GM23338 (cell line): Measurements from ENCODE around the gene CHGA. TPM values are rescaled to one million over a fixed set of nuclear protein-coding genes. Genes with fewer than 3 reads are reported as not detected.
A peak's percentile ranks its signal among the peaks of the same experiment; 100 is the strongest.

ENCODE experiments used
- ATAC-seq: fragments of 200-7000 bp; cut with Tn5 transposase; 3 replicates; pipeline ENCODE4 v1.9.1; 2020
- DNase-seq: peaks from one replicate; pipeline ENCODE4 v3.0.0-alpha.2; 2015; ENCODE audit warnings: low spot score
- H2AFZ ChIP-seq: fragments of 200-600 bp; sonication (generic); 2 replicates; pipeline ENCODE4 v1.8.0; 2016; ENCODE audit warnings: antibody characterized with exemption, mild to moderate bottlenecking, moderate library complexity
- H3F3A ChIP-seq: fragments of 200-600 bp; sonication (generic); replicated peaks from 2 replicates; pipeline ENCODE4 v1.8.0; 2017; ENCODE audit warnings: antibody characterized with exemption, mixed run types, low read depth
- H3K27ac ChIP-seq: fragments of 200-600 bp; sonication (generic); 2 replicates; pipeline ENCODE4 v1.6.1; 2016; ENCODE audit warnings: low read depth
- H3K27me3 ChIP-seq: fragments of 200-600 bp; sonication (generic); 2 replicates; pipeline ENCODE4 v1.8.0; 2016; ENCODE audit warnings: mild to moderate bottlenecking, mixed run types, moderate library complexity; ENCODE audit not compliant: insufficient read depth
- H3K36me3 ChIP-seq: fragments of 200-600 bp; sonication (generic); 2 replicates; pipeline ENCODE4 v1.8.0; 2016; ENCODE audit warnings: mild to moderate bottlenecking; ENCODE audit not compliant: insufficient read depth
- H3K4me1 ChIP-seq: fragments of 200-600 bp; sonication (generic); 2 replicates; pipeline ENCODE4 v1.8.0; 2016; ENCODE audit warnings: mild to moderate bottlenecking, moderate library complexity; ENCODE audit not compliant: insufficient read depth
- H3K4me2 ChIP-seq: fragments of 200-600 bp; sonication (generic); 2 replicates; pipeline ENCODE4 v1.7.1; 2017; ENCODE audit warnings: mixed run types
- H3K4me3 ChIP-seq: fragments of 200-600 bp; sonication (generic); 2 replicates; pipeline ENCODE4 v1.6.1; 2016; ENCODE audit warnings: mixed run types
- H3K79me2 ChIP-seq: fragments of 200-600 bp; sonication (generic); replicated peaks from 2 replicates; pipeline ENCODE4 v1.8.0; 2017; ENCODE audit warnings: mild to moderate bottlenecking; ENCODE audit not compliant: insufficient read depth
- H3K9me2 ChIP-seq: fragments of 200-600 bp; sonication (generic); 2 replicates; pipeline ENCODE4 v1.8.0; 2017; ENCODE audit not compliant: insufficient read depth
- H4K20me1 ChIP-seq: fragments of 200-600 bp; sonication (generic); replicated peaks from 2 replicates; pipeline ENCODE4 v1.8.0; 2017; ENCODE audit warnings: mild to moderate bottlenecking; ENCODE audit not compliant: insufficient read depth
- H3K27ac Mint-ChIP-seq: 2 replicates; pipeline ENCODE4 v1.8.0; 2020; ENCODE audit warnings: inconsistent platforms, mild to moderate bottlenecking, moderate library complexity, mixed read lengths
- H3K27me3 Mint-ChIP-seq: 3 replicates; pipeline ENCODE4 v1.8.0; 2022; ENCODE audit warnings: low read depth, mild to moderate bottlenecking, moderate library complexity, mixed read lengths, inconsistent platforms; ENCODE audit not compliant: insufficient read depth, poor library complexity
- H3K36me3 Mint-ChIP-seq: 3 replicates; pipeline ENCODE4 v1.8.0; 2021; ENCODE audit warnings: low read depth, mild to moderate bottlenecking, inconsistent platforms, moderate library complexity, mixed read lengths
- H3K4me1 Mint-ChIP-seq: 3 replicates; pipeline ENCODE4 v1.8.0; 2020; ENCODE audit warnings: mild to moderate bottlenecking, inconsistent platforms, mixed read lengths
- H3K4me3 Mint-ChIP-seq: 3 replicates; pipeline ENCODE4 v1.8.0; 2021; ENCODE audit warnings: moderate library complexity, mild to moderate bottlenecking, inconsistent platforms, mixed read lengths
- H3K9me3 Mint-ChIP-seq: 3 replicates; pipeline ENCODE4 v1.8.0; 2020; ENCODE audit warnings: moderate library complexity, mild to moderate bottlenecking, inconsistent platforms, mixed read lengths
- EZH2 ChIP-seq: fragments of 200-600 bp; sonication (generic); IDR thresholded peaks from one replicate; pipeline ENCODE4 v1.8.0; 2017; ENCODE audit warnings: antibody characterized with exemption, mild to moderate bottlenecking, low read depth; ENCODE audit not compliant: unreplicated experiment
- POLR2AphosphoS5 ChIP-seq: IDR thresholded peaks from 2 replicates; pipeline ENCODE4 v1.6.1; 2016; ENCODE audit warnings: antibody characterized with exemption, low read depth
- ZNF114 ChIP-seq: fragments of 250-450 bp; sonication (Bioruptor Pico); IDR thresholded peaks from 2 replicates; pipeline ENCODE4 v1.5.0; 2020; ENCODE audit warnings: mild to moderate bottlenecking, moderate library complexity
- ZNF331 ChIP-seq: fragments of 250-450 bp; sonication (Bioruptor Pico); IDR thresholded peaks from 2 replicates; pipeline ENCODE4 v1.5.0; 2020; ENCODE audit warnings: low read depth, mild to moderate bottlenecking, moderate library complexity
- polyA plus RNA-seq: library from polyadenylated mRNA; unstranded; fragments of >200 nt; fragmentation: Nextera tagmentation; extraction: Ambion mirVana; gene quantifications from 2 replicates; pipeline ENCODE4 v1.2.1, GENCODE V29; 2016
- total RNA-seq: library from RNA; depleted of rRNA; stranded (reverse); fragments of >200 nt; shearing (Covaris generic); gene quantifications from 2 replicates; pipeline ENCODE4 v1.2.3, GENCODE V29; 2014
- TF ChIP-seq, protein P1 (sequence below), 2 experiments: fragments of 200-600 bp in 1 of 2; sonication (generic) in 1 of 2; conservative IDR thresholded peaks; 2 replicates each; pipeline versions ENCODE4 v1.5.1 to v1.6.1; 2016 to 2017; ENCODE audit warnings: antibody characterized with exemption in 2 of 2, low read depth in 2 of 2, mild to moderate bottlenecking in 2 of 2, moderate library complexity in 1 of 2
- TF ChIP-seq, protein P2 (sequence below): fragments of 250-450 bp; sonication (Bioruptor Pico); IDR thresholded peaks from 2 replicates; pipeline ENCODE4 v1.5.0; 2020; ENCODE audit warnings: mild to moderate bottlenecking, moderate library complexity

Gene CHGA
- total and polyA plus RNA-seq, 2 experiments from 2014 or later = 13.9 to 19.6 TPM

DNA sequence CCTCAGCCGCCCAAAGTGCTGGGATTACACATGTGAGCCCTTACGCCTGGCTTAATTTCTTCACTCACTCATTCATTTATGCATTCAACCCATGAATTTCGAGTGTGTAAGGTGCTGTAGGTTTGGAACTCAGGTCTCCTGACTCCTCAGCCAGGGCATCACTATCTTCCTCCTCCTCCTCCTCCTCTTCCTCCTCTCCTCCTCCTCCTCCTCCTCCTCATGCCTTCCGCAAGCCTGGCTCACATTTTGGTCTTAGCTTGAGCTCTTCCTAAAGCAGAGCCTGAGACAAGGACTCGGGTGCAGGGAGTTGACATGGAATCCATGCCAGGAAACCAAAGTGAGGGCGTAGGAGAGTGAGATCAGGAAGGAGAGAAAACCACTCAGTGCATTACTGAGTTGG lies 20.8 kb upstream of the CHGA start:
- peaks cover 13% of the 10 kb centered on the region for H3K4me1 Mint-ChIP-seq

DNA sequence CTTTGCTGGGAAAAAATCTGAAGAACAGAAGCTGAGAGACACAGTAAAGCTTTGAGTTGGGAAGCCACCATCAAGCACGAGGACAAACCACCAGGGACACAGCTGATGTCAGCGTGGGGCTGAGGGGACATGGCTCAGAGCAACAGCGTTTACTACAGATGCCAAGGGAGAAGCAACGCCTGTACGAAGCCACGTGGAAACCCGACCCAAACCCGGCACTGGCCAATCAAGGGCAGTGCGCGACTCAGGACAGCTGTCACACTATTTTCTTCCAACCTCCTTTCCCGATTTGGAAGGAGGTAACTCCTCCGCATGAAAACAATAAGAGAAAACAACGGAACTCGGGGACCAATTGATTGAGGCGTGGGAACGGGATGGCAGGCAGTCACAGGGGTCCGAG lies 20.2 kb upstream of the CHGA start:
- Histone ChIP-seq H3K4me1 (no peaks in the 10 kb centered on the region; the same call in 1 of the 2 replicates), H3K9me2 (no peaks in the 10 kb centered on the region), H3K4me2 (0 out of 2 replicates have a peak overlapping the region, but pooled peaks have one; percentile 6), H3K27me3 (peaks cover 3% of the 10 kb centered on the region; the same call in 1 of the 2 replicates), H3K4me3 (no peak overlapping the region), H4K20me1 (no peaks in the 10 kb centered on the region), H3K36me3 (no peaks in the 10 kb centered on the region), H3K79me2 (no peaks in the 10 kb centered on the region), H2AFZ (0 out of 2 replicates have a peak overlapping the region, but pooled peaks have one; percentile 10), H3K27ac (no peak overlapping the region), H3F3A (no peaks in the 10 kb centered on the region)
- DNase-seq (peak; percentile 62), ATAC-seq (peak; percentile 83)
- TF ChIP-seq EZH2 (no peak), POLR2AphosphoS5 (no peak), ZNF114 (no peak), ZNF331 (CRISPR knock-in tag) (no peak)
- TF ChIP-seq, protein P1, sequence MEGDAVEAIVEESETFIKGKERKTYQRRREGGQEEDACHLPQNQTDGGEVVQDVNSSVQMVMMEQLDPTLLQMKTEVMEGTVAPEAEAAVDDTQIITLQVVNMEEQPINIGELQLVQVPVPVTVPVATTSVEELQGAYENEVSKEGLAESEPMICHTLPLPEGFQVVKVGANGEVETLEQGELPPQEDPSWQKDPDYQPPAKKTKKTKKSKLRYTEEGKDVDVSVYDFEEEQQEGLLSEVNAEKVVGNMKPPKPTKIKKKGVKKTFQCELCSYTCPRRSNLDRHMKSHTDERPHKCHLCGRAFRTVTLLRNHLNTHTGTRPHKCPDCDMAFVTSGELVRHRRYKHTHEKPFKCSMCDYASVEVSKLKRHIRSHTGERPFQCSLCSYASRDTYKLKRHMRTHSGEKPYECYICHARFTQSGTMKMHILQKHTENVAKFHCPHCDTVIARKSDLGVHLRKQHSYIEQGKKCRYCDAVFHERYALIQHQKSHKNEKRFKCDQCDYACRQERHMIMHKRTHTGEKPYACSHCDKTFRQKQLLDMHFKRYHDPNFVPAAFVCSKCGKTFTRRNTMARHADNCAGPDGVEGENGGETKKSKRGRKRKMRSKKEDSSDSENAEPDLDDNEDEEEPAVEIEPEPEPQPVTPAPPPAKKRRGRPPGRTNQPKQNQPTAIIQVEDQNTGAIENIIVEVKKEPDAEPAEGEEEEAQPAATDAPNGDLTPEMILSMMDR (conservative IDR thresholded peaks at IDR 0.05; ENCODE audit: low read depth in 2 of 2) = no peak
- TF ChIP-seq, protein P2, sequence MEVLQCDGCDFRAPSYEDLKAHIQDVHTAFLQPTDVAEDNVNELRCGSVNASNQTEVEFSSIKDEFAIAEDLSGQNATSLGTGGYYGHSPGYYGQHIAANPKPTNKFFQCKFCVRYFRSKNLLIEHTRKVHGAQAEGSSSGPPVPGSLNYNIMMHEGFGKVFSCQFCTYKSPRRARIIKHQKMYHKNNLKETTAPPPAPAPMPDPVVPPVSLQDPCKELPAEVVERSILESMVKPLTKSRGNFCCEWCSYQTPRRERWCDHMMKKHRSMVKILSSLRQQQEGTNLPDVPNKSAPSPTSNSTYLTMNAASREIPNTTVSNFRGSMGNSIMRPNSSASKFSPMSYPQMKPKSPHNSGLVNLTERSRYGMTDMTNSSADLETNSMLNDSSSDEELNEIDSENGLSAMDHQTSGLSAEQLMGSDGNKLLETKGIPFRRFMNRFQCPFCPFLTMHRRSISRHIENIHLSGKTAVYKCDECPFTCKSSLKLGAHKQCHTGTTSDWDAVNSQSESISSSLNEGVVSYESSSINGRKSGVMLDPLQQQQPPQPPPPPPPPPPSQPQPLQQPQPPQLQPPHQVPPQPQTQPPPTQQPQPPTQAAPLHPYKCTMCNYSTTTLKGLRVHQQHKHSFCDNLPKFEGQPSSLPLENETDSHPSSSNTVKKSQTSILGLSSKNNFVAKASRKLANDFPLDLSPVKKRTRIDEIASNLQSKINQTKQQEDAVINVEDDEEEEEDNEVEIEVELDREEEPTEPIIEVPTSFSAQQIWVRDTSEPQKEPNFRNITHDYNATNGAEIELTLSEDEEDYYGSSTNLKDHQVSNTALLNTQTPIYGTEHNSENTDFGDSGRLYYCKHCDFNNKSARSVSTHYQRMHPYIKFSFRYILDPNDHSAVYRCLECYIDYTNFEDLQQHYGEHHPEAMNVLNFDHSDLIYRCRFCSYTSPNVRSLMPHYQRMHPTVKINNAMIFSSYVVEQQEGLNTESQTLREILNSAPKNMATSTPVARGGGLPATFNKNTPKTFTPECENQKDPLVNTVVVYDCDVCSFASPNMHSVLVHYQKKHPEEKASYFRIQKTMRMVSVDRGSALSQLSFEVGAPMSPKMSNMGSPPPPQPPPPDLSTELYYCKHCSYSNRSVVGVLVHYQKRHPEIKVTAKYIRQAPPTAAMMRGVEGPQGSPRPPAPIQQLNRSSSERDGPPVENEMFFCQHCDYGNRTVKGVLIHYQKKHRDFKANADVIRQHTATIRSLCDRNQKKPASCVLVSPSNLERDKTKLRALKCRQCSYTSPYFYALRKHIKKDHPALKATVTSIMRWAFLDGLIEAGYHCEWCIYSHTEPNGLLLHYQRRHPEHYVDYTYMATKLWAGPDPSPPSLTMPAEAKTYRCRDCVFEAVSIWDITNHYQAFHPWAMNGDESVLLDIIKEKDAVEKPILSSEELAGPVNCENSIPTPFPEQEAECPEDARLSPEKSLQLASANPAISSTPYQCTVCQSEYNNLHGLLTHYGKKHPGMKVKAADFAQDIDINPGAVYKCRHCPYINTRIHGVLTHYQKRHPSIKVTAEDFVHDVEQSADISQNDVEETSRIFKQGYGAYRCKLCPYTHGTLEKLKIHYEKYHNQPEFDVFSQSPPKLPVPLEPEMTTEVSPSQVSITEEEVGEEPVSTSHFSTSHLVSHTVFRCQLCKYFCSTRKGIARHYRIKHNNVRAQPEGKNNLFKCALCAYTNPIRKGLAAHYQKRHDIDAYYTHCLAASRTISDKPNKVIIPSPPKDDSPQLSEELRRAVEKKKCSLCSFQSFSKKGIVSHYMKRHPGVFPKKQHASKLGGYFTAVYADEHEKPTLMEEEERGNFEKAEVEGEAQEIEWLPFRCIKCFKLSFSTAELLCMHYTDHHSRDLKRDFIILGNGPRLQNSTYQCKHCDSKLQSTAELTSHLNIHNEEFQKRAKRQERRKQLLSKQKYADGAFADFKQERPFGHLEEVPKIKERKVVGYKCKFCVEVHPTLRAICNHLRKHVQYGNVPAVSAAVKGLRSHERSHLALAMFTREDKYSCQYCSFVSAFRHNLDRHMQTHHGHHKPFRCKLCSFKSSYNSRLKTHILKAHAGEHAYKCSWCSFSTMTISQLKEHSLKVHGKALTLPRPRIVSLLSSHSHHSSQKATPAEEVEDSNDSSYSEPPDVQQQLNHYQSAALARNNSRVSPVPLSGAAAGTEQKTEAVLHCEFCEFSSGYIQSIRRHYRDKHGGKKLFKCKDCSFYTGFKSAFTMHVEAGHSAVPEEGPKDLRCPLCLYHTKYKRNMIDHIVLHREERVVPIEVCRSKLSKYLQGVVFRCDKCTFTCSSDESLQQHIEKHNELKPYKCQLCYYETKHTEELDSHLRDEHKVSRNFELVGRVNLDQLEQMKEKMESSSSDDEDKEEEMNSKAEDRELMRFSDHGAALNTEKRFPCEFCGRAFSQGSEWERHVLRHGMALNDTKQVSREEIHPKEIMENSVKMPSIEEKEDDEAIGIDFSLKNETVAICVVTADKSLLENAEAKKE (CRISPR knock-in tag) = no peak
- Mint-ChIP-seq H3K4me1 (peaks cover 11% of the 10 kb centered on the region), H3K4me3 (no peak overlapping the region), H3K9me3 (no peaks in the 10 kb centered on the region; the same call in 2 of the 3 replicates), H3K36me3 (no peaks in the 10 kb centered on the region; the same call in 2 of the 3 replicates), H3K27ac (no peak overlapping the region), H3K27me3 (peaks cover 7% of the 10 kb centered on the region)

More for the DNA sequence above, 20.8 kb upstream of the CHGA start:
- Histone ChIP-seq H3K9me2 (no peaks in the 10 kb centered on the region), H2AFZ (no peak overlapping the region), H3K4me1 (no peaks in the 10 kb centered on the region; the same call in 1 of the 2 replicates), H3K36me3 (no peaks in the 10 kb centered on the region), H3K4me2 (0 out of 2 replicates have a peak overlapping the region, but pooled peaks have one; percentile 6), H3K27me3 (peaks cover 3% of the 10 kb centered on the region; the same call in 1 of the 2 replicates), H4K20me1 (no peaks in the 10 kb centered on the region), H3K79me2 (no peaks in the 10 kb centered on the region), H3F3A (no peaks in the 10 kb centered on the region), H3K4me3 (no peak overlapping the region), H3K27ac (no peak overlapping the region)
- no peak for TF ChIP-seq EZH2
- DNase-seq (no peak), ATAC-seq (no peak)
- Mint-ChIP-seq H3K36me3 (no peaks in the 10 kb centered on the region; the same call in 2 of the 3 replicates), H3K9me3 (no peaks in the 10 kb centered on the region; the same call in 2 of the 3 replicates), H3K27me3 (peaks cover 10% of the 10 kb centered on the region), H3K4me3 (no peak overlapping the region), H3K27ac (no peak overlapping the region)
